Astrocyte (in vitro differentiated cells and primary cell): Measurements from ENCODE around the gene MPV17.
A peak's percentile ranks its signal among the peaks of the same experiment; 100 is the strongest.

Experiments used
- EZH2 ChIP-seq: IDR thresholded peaks from 2 replicates; pipeline ENCODE4 v1.6.1; 2012; ENCODE audit warnings: mild to moderate bottlenecking, low read length, inconsistent platforms; ENCODE audit not compliant: insufficient read depth
- TF ChIP-seq, protein P1 (sequence below): IDR thresholded peaks from 2 replicates; pipeline ENCODE4 v1.5.1; 2011; ENCODE audit warnings: low read depth, mild to moderate bottlenecking, inconsistent platforms, low read length, moderate library complexity; ENCODE audit not compliant: insufficient read depth

DNA sequence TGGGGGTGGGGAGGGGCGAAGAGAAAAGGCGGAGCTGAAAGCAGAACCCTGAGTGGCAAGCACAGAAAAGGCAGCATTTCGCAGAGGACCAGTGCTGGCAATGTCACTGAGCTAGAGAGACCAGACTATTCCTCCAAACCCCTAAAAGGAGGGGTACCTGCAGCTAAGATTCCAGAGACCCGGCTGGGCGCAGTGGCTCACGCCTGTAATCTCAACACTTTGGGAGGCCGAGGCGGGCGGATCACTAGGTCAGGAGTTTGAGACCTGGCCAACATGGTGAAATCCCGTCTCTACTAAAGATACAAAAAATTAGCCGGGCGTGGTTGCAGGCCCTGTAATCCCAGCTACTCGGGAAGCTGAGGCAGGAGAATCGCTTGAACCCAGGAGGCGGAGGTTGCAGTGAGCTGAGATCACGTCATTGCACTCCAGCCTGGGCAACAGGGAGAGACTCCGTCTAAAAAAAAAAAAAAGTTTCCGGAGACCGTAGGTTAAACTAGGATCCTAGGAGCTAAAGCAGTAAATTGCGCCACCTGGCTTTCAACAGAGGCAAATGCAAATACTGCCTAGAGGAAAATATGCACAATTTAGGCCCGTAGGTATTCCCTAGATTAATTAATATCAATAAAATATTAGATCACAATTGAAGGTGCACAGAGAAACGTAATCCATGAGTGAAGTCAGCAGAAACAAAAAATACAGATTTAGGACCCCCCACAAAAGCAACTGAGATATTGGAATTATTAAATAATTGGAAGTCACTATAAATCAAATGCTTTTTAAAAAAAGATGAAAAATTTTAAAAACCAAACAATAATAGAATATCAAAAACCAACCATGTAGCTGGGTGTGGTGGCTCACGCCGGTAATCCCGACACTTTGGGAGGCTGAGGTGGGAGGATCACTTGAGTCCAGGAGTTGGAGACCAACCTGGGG, 19.5 kb downstream of the MPV17 start:
- TF ChIP-seq, protein P1, sequence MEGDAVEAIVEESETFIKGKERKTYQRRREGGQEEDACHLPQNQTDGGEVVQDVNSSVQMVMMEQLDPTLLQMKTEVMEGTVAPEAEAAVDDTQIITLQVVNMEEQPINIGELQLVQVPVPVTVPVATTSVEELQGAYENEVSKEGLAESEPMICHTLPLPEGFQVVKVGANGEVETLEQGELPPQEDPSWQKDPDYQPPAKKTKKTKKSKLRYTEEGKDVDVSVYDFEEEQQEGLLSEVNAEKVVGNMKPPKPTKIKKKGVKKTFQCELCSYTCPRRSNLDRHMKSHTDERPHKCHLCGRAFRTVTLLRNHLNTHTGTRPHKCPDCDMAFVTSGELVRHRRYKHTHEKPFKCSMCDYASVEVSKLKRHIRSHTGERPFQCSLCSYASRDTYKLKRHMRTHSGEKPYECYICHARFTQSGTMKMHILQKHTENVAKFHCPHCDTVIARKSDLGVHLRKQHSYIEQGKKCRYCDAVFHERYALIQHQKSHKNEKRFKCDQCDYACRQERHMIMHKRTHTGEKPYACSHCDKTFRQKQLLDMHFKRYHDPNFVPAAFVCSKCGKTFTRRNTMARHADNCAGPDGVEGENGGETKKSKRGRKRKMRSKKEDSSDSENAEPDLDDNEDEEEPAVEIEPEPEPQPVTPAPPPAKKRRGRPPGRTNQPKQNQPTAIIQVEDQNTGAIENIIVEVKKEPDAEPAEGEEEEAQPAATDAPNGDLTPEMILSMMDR = peak; percentile 90
- no peak for TF ChIP-seq EZH2
